HG02981 (cell line): ENCODE data around the gene SMPDL3A.

Experiments used
- ATAC-seq: cut with Tn5 transposase; IDR thresholded peaks from one replicate; pipeline ENCODE4 v1.9.1; 2021; ENCODE audit warnings: mild to moderate bottlenecking, moderate library complexity; ENCODE audit not compliant: unreplicated experiment

SMPDL3A gene

GRCh38 chr6:122845916-122846612, 57.0 kb downstream of the SMPDL3A start:
- ATAC-seq = no peak

- ATAC-seq = peak; percentile 79
Observed at GRCh38 chr6:122853259-122853995, 64.4 kb downstream of the SMPDL3A start.
